Hematopoietic multipotent progenitor cell (in vitro differentiated cells): ENCODE results near the gene GAS1. TPM values are rescaled to one million over a fixed set of nuclear protein-coding genes. Genes with fewer than 3 reads are reported as not detected.

Experiments
- DNase-seq, 3 donors: peaks; one replicate each; pipeline ENCODE4 v3.0.0-alpha.2; 2011 to 2015; ENCODE audit warnings: low read depth in 2 of 3, low spot score in 2 of 3
- total RNA-seq: library from RNA; depleted of rRNA; stranded (reverse); fragments of >200 nt; gene quantifications from one replicate; pipeline ENCODE4 v1.2.3, GENCODE V29; 2012

GAS1 gene
- total RNA-seq, 1 donor, result 0.27 TPM

DNA sequence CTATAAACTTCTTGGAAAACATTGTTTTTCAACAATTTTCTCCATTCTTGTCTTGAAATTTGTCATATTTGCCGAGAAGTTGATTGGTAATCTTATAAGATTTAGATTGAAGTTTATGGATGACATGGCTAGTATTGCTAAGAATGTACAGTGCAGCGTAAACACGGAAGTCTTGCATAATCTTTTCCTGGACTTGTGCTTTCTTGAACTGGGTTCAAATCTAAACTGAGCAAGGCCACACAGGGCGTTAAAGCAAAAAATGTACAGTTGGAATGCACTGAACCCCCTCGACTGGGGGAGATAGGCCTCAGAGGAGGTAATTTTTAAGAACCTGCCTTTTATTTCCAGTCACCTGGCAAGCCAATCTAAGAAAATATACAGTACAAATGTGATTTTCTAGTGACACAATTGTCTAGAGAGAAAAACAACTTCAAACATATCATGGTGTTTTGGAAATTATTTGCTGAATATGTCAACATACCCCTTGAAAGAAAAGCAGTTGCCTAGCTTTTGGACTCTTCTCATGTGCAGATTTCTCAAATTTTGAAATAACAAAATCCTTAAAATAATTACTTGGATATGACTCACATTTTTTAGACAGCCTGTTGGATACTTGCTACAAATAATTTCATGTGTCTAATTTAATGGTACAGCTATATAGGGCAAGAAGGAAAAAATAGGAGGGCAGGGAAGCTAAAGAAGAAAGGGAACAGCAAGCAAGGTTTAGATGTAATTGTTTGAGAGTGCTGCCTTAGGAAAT, 18.5 kb upstream of the GAS1 start:
- DNase-seq, result no peak

DNA sequence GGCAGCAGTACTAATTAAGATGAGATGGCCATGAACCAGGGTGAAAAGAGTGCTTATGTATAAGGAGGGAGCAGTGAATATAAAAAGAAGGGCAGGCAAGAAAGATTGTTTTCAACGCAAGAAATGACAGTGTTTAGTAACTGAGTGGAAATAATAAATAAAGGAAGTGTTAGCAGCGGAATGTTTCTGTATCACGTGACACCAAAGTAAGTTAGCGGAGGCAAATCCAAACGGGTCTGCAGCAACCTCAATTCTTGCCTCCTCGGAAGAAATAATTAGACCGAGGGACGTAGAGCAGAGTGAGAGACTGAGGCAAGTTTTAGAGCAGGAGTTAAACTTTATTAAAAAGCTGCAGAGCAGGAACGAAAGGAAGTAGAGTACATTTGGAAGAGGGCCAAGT, 15.4 kb upstream of the GAS1 start:
- no peak for DNase-seq

DNA sequence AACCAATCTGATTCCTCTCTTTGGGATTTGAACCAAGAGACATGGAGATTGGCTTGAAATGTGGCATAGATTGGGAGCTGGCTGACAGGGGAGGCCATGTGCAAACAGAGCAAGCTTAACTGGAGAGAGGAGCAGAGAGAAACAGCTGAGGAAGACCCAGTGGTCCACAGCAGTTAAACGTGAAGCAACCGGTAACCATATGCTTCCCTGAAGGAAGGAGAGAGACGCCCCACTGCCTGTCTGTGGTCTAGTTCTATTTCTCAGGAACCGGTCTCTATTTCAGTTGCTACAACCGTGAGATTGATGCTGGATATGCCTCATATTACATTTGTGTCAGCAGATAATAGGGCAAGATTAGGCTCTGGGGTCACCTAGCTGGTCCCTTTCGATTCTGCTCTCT, 13.6 kb upstream of the GAS1 start:
- no peak for DNase-seq

- no peak for DNase-seq
These were observed 10.9 kb upstream of the GAS1 start for GRCh38 chr9:86958203-86958602.

DNA sequence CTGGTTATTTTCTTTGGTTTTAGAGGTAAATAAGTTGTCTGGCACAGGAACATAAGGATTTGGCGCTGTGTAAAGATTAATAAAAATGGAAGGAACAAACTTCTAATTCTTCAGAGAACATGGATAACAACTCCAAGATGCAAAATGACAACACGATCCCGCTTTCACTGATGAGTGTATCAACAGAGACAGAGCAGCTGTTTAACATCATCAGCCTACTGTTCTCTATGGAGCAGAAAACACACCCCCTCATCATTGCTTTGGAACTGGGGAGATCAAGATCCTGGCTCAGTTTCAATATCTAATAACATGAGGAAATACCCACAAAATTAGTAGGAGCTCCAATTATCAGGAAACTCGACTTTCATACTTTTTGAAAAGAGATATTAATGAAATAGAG, 8.3 kb upstream of the GAS1 start:
- DNase-seq, result no peak

- no peak for DNase-seq
These were observed 7.7 kb upstream of the GAS1 start for GRCh38 chr9:86955042-86955441.

DNA sequence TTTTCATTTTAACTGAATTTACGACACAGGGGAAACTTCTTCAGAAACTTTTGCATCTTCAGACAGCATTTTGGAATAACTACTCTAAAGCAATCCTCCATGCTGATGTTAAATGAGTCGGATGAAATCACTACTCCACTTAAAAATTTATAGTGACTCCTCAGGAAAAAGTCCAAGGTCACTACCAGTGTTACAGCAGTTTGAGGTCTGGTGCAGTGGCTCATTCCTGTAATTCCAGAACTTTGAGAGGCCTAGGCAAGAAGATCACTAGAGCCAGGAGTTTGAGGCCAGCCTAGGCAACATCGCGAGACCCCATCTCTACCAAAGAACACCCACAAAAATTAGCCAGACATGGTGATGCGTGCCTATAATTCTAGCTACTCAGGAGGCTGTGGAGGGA, 5.9 kb upstream of the GAS1 start:
- no peak for DNase-seq

- DNase-seq, result peak; percentile 53 to 75 (median 71)
These were observed 996 bp upstream of the GAS1 start for GRCh38 chr9:86948074-86948929.

DNA sequence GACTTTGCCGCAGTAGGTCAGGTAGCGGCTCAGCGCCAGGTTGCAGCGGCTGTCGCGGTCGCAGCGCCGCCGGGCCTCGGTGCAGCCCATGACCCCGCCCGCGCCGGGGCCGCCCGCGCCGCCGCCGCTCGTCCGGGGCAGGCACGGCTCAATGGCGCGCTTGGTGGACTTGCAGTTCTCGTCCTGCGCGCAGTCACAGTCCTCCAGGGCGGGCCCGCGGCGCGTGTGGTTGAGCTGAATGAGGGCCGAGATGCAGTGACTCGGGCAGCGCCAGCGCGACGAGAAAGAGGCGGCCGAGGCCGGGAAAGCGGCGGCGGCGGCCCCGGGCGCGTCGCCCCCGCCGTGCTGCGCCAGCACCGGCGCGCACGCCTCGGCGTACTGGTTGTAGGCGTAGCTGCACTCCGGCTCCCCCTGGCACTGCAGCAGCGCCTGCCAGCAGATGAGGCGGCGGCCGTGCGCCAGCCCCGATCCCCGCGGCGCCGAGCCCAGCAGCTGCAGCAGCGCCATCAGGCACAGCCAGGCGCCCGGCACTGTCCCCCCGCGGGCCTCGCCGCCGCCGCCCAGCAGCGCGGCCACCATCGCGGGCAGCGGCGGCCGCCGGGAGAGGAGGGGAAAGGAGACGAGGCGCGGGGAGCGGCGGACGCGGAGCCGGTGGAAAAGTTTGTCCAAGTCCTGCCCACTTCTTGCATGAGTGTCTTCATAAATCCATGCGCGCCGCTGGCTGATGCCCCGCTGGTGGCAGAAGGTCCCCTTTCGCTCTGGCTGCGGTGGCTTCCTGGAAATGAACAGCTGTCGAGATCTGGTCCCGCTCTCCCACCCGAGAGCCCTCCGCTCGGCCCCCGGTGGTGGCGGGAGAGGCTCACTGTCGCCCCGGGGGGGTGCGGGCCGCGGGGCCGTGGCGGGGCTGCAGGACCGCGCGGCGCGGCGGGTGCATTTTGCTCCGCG, 833 bp downstream of the GAS1 start:
- DNase-seq, result peak; percentile 44 to 73 (median 70)

DNA sequence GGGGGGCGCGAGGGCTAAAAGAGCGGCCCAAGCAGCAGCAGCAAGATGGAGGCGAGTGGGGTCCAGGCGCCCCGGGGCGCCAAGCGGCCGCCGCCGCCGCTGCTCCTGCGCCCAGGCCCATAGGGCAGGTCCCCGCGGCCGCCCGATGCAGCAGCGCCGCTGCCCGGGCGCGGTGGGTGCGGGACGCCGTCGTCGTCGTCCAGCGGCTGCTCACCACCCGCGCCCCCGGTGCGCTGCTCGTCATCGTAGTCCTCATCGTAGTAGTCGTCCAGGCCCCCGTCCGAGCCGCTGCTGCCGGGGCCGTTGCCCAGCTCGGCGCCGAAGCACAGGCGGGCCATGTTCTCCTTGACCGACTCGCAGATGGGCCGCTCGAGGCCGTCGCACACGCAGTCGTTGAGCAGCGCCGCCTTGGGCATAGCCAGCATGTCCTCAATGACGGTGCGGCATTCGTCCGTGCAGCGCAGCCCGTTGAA, 1.5 kb downstream of the GAS1 start:
- no peak for DNase-seq

GRCh38 chr9:86944796-86945727, 2.2 kb downstream of the GAS1 start:
- no peak for DNase-seq

GRCh38 chr9:86943201-86944113, 3.8 kb downstream of the GAS1 start:
- DNase-seq, result no peak

DNA sequence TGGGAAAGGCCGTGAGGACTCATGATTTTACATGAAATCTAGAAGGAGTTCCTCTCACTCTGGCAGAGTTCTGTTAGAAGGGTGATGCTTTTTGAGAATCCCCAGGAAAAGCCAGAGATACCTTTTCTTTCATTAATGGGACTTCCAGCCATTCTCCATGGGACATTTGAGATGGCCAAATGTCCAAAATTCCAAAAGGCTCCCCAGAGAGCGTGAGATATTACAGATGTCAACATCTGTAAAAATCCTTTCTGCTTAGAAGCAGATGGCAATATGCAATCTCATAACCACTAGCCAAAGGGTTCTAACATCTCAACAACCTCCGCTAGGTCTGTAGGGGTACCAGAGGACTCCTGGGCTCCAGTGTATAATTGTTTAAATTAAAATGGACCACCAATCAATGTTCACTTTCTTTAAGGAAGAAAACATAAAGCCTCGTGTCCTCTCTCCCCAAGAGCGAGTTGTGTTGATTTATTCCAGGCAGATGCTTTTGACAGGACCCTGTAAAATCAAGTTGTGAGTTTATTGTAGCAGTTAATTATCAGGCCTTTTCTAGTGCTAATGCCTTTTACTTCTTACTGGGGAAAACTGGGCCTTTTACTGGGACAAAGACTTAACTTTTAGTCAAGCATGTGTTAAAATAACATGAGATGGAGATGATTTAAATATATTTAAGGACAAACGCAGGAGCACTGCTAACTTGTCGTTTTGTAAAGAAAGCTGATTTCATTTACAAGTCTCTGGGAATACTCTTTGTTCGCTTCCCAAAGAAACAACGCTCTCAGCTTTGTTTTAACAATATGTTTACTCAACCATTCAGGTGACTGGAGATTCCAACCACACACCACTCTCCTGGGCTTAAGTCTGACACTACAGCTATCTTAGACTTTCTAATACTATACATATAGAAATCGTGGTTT, 4.8 kb downstream of the GAS1 start:
- no peak for DNase-seq

DNA sequence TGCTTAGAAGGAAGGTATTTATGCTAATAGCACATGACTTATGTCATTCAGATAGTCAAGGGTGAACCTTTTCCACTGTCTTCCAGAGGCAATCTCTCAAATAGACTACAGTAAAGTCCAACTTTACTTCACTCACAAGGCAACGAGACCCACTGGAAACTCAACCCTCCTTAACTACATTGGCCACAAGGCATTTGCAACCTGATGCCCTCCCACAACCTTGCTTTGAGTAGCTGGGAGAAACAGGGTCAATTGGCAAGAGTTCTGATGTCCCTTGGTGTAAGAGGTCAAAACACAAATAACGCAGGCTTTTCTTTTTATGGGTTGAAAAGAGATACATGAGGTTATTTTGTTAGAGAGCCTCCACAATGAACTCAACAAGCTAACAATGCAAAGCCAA, 6.1 kb downstream of the GAS1 start:
- no peak for DNase-seq

DNA sequence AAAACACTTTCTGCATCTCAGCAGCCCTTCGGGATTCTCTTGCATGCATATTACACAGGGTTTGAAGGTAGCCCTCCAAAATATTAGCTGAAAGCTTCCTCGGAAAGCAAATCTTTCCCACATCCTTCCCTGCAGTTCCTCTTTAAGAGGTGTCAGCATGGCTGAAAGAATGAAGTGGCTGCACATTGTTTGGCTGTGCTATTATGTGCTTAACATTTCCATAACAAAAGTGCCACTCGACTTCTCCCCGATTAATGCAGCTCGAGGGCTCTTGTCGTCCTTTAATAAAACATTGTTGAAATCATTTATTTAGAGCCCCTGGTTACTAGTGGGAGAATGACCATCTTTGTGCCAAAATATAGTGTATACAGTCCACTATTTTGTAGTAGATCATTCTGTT, 6.5 kb downstream of the GAS1 start:
- no peak for DNase-seq

GRCh38 chr9:86939891-86940290, 7.4 kb downstream of the GAS1 start:
- DNase-seq, result no peak

DNA sequence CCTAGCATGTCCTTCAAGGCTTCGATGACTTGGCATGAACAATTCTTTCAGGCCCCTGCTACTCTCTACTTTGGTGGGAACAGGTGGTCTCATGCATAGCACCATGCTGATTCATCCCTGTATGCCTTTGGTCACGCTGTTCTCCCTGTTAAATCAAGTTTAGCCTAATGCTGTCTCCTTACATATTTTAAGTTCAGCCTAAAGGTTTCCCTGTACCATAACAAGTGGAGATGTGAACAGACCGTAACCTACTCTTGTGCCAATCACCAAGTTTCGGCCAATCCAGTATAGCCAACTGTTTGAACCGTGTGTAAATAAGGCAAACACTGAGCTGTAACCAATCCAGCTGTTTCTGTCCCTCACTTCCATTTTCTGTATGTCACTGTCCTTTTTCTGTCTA, 8.0 kb downstream of the GAS1 start:
- DNase-seq, result no peak

GRCh38 chr9:86938780-86939179, 8.5 kb downstream of the GAS1 start:
- DNase-seq, result no peak
